HFF-Myc (cell line): ENCODE results near the gene LAG3.

ENCODE experiments used
- DNase-seq: peaks from one replicate; pipeline ENCODE4 v3.0.0-alpha.2; 2011; ENCODE audit warnings: low read depth; ENCODE audit errors: extremely low read depth
- H3K4me3 ChIP-seq: replicated peaks from 2 replicates; pipeline ENCODE4 v1.5.1; 2011; ENCODE audit warnings: low read depth, mild to moderate bottlenecking, control low read depth, low read length
- TF ChIP-seq, protein P1 (sequence below): IDR thresholded peaks from 2 replicates; pipeline ENCODE4 v1.5.1; 2012; ENCODE audit warnings: mild to moderate bottlenecking, low read depth, low read length, control low read depth; ENCODE audit errors: missing control alignments

Gene LAG3

DNA sequence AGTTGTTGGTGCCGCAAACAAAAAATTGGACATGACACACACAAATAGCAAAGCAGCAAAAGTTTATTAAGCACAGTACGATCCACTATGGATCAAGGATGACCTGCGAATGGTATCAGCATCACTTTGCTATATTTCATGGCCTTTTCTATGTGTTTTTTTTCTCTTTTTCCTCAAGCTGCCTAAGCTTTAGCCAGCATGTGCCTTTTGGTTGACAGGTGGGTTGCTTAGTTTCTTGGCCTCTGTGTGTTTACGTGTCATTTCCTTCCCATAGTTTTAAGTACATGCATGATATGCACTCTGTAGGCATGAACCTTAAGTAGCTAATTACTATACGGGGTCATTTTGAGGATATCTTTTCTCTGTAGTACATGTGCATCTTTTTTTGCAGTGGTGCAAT lies 26.8 kb downstream of the LAG3 start:
- TF ChIP-seq, protein P1, sequence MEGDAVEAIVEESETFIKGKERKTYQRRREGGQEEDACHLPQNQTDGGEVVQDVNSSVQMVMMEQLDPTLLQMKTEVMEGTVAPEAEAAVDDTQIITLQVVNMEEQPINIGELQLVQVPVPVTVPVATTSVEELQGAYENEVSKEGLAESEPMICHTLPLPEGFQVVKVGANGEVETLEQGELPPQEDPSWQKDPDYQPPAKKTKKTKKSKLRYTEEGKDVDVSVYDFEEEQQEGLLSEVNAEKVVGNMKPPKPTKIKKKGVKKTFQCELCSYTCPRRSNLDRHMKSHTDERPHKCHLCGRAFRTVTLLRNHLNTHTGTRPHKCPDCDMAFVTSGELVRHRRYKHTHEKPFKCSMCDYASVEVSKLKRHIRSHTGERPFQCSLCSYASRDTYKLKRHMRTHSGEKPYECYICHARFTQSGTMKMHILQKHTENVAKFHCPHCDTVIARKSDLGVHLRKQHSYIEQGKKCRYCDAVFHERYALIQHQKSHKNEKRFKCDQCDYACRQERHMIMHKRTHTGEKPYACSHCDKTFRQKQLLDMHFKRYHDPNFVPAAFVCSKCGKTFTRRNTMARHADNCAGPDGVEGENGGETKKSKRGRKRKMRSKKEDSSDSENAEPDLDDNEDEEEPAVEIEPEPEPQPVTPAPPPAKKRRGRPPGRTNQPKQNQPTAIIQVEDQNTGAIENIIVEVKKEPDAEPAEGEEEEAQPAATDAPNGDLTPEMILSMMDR = no peak
- no peak for DNase-seq

DNA sequence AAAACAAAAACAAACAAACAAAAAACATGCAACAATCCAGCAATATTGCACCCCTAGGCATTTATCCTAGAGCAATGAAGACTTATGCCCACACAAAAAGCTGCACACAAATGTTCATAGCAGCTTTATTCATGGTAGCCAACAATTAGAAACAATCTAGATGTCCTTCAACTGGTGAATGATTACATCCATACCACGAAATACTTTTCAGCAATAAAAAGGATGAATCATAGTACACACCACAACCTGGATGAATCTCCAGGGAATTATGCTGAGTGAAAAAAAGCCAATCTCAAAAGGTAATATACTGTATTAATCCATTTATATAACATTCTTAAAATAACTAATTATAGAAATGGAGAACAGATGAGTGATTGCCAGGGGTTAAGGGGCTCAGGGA lies 34.9 kb downstream of the LAG3 start:
- no peak overlapping the region for H3K4me3 ChIP-seq
- TF ChIP-seq, protein P1 = no peak
- DNase-seq = no peak

More for the DNA sequence above, 26.8 kb downstream of the LAG3 start:
- no peak overlapping the region for H3K4me3 ChIP-seq

DNA sequence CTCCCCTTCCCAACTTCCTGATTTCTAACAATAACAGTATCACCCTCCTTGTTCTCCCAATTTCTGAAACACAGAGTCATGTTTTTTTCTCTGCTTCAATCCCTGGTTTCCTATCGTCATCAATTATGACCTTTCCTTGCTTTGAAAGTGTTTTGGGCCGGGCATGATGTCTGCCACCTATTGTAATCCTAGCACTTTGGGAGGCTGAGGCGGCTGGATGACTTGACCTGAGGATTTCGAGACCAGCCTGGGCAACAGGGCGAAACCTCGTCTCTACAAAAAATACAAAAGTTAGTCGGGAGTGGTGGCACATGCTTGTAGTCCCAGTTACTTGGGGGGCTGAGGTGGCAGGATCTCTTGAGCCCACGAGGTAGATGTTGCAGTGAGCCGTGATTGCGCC lies 36.7 kb downstream of the LAG3 start:
- H3K4me3 ChIP-seq = no peak overlapping the region
- DNase-seq = no peak
- TF ChIP-seq, protein P1 = no peak

DNA sequence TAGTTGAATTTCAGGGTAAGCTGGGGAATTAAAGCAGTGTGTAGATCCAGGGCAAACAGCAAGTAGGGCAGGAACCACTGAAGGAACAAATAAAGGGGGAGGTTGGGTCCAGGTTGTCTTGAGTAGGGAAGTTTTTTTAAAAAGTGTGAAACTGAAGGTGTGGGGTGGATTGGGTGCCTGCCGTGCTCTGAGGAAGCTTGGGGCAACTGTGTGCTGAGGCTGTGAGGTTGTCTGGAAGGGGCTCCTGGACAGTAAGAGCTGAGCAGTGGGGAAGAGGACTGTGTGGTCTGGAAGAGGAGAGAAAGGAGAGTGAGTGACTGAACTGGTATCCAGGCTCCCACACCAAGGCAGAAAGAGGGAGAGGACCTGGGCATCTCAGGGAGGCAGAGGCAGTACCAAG lies 38.4 kb downstream of the LAG3 start:
- TF ChIP-seq, protein P1 = no peak
- no peak overlapping the region for H3K4me3 ChIP-seq
- DNase-seq = no peak

DNA sequence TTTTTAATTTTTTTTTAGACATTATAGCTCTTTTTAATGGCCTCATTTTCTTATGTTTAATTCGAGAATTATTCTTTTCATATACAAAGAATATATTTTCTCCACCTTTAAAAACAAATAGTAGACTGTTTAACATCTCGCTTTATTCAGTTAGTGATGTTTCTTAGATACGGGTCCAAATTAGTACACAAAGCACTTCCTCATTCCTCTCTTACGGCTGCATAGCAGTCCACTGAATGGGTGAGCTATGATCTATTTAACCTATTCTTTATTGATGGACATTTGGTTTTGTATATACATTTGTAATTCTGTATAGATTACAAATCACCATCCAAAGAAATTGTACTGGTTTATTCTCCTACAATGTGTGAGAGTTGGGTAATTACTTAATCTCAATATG lies 41.0 kb downstream of the LAG3 start:
- no peak for DNase-seq
- H3K4me3 ChIP-seq = no peak overlapping the region
- TF ChIP-seq, protein P1 = no peak

DNA sequence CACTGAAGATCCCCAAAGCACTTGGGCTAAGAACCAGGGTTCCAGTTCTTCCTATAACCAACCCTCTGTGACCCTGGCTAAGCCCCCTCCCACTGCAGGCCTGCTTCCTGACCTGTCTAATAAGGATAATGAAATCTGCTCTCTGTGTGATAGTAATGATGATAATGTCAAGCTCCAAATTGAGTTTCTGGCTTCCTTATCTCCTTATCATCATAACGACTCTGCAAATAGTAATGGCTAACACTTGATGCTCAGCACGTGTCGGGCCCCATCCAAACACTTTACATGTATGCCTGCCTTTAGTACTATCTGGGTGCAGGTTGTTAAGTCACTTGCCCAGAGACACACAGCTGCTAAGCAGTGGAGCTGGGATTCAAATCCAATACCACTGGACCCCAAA lies 44.3 kb downstream of the LAG3 start:
- H3K4me3 ChIP-seq = no peak overlapping the region
- TF ChIP-seq, protein P1 = no peak
- DNase-seq = no peak

DNA sequence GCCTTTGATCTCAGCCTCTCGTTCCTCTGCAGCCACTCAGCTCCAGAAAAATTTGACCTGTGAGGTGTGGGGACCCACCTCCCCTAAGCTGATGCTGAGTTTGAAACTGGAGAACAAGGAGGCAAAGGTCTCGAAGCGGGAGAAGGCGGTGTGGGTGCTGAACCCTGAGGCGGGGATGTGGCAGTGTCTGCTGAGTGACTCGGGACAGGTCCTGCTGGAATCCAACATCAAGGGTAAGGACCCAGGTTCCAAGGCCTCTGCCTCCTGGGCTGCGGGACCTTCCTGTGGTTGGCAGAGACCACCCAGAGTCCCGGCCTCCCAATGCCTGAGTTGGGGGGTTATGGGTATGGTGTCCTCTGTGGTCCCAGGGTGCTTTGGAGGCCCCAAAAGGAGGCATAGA lies 44.8 kb downstream of the LAG3 start:
- TF ChIP-seq, protein P1 = no peak
- H3K4me3 ChIP-seq = no peak overlapping the region
- DNase-seq = no peak
